NCI-H1417 (cell line): ENCODE results near the gene POLR3E.

Experiments used
- DNase-seq, 3 experiments: peaks; one replicate each; lab custom pipeline; 2025; lab: John Stamatoyannopoulos, UW

POLR3E gene

GRCh38 chr16:22317001-22317530, 19.9 kb downstream of the POLR3E start:
- DNase-seq: no peak

DNA sequence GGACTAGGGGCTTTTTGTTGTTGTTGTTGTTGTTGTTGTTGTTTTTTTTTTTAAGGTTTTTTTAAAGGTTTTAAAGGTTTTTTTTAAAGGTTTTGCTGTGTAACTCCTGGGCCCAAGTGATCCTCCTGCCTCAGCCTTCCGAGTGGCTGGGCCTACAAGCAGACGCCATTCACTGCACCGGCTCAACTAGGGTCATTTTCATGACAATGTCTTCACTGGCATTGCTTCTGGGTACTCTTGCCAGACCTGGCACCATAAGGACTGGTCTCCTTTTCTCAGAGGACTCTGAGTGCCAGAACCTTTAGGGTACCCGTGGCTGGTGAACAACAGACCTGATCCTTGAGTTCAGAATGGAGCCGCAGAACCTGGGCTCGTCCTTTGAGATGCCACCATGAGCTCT, 20.4 kb downstream of the POLR3E start:
- no peak for DNase-seq

- peak in 1 of 3 experiments; percentile 20 for DNase-seq
These were observed 21.6 kb downstream of the POLR3E start for GRCh38 chr16:22318690-22319358.

- DNase-seq: no peak
These were observed 23.5 kb downstream of the POLR3E start for GRCh38 chr16:22320572-22321339.

DNA sequence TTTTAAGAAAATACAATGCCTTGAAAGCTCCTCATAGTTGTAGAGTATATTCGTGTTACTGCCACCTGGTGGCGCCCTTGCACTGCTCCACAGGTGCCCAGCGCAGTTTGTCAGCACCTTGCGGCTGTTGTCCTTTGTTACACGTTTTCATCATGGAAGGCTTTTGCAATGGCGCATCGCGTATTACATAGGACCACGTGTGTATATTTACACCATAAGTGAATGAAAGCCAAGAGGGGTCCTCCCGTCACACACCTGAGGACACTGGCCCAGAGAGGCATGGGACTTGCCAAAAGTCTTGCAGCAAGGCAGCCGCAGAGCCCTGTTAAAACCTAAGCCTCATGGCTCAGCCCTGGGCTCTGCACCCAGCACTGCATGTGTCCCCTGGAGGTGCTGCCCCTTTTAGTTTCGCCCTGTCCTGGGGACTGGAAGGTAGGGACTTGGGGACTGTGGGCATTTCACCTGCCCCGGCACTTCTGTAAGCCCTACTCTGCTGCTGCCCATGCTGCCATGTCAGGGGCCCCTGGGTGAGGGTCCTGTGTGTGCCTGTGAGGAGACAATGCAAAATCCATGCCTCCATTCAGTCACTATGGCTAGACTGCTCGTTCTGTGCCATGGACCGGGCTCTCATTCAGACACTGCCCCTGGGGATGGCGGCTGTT, 24.3 kb downstream of the POLR3E start:
- peak; percentile 34 to 83 (median 56) for DNase-seq

GRCh38 chr16:22322021-22322471, 24.8 kb downstream of the POLR3E start:
- DNase-seq: peak in 2 of 3 experiments; percentile 51 to 80

- DNase-seq: no peak
These were observed 25.5 kb downstream of the POLR3E start for GRCh38 chr16:22322741-22323140.

- no peak for DNase-seq
These were observed 26.2 kb downstream of the POLR3E start for GRCh38 chr16:22323173-22323958.

GRCh38 chr16:22323959-22324786, 27.0 kb downstream of the POLR3E start:
- no peak for DNase-seq

- no peak for DNase-seq
These were observed 27.8 kb downstream of the POLR3E start for GRCh38 chr16:22324787-22325597.

DNA sequence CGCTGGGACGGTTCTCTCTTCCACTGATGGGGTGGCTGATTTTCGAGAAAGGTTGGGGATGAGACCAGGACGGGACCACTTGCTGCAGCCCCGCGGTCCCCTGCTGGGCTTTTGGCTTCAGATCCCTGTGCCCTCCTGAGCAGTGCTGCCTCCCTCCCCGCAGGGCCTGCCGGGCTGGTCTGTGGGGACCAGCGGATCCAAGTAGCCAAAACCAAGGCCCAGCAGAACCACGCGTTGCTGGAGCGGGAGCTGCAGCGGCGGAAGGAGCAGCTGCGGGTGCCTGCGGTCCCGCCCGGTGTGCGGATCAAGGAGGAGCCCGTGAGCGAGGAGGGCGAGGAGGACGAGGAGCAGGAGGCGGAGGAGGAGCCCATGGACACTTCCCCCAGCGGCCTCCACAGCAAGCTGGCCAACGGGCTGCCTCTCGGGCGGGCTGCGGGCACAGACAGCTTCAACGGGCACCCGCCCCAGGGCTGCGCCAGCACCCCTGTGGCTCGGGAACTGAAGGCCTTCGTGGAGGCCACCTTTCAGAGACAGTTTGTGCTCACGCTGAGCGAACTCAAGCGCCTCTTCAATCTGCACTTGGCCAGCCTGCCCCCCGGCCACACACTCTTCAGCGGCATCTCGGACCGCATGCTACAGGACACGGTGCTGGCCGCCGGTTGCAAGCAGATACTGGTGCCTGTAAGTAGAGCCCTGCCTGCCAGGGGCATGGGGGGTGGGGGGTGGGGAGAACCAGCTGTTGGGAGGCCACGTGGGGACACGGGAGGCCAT, 28.6 kb downstream of the POLR3E start:
- DNase-seq: no peak

GRCh38 chr16:22326369-22326652, 29.1 kb downstream of the POLR3E start:
- DNase-seq: no peak

DNA sequence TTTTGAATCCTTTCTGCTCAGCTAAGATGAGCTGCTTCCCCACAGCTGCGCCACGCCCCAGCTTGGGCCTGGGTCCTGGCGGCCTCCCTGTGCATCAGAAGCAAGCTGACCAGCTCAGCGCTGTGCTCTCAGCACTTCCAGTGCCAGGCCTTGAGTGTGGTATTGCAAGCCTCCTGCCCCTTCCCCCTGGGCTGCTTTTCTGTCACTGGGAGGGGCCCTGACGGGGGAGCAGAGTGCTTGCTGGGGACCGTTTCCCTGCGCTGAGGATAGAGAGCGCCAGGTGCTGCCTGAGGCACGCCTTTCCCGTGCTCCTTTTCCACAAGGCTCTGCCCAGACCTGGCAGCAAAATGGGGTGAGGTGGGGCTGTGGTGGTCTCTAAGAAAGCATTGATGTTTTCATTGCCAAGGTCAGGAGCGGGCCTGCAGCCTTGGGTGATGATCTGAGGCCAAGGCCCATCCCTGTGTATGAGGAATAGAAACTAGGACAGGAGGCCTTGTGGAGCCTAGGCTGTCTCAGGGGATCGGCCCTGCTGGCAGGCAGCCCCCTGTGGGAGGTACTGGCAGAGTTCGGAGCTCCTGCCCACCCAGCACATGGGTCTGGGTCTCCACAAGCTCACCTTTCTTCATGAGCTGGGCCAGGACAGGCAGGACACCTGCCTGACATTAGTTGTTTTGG, 29.7 kb downstream of the POLR3E start:
- DNase-seq: no peak

- DNase-seq: no peak
These were observed 30.2 kb downstream of the POLR3E start for GRCh38 chr16:22327446-22327775.

DNA sequence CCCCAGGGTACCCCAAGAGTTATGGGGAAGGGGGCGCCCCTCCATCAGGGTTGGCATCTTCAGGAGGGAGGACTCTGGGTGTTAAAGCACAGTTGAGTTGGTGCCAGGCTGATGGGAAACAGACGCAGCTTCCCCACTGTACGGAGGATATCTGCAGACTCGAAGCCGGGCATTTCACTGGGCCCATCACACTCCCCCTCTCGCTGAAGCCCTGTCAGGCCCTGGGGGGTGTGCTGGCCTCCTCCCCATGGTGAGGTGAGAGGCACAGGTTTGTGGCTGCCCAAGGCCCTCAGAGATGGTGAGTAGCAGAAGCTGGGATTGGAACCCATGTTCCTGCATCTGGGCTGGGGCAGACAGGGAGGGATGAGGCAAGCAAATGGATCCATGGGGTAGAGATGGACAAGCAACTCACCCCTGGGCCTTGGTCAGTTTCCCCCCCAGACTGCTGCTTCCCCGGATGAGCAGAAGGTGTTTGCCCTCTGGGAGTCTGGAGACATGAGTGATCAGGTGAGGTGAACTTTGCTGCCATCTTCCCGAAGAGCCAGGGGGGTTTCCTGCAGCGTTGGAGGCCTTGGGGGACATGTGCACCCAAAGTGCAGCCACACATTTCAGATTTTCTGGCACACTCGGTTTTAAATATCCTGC, 31.0 kb downstream of the POLR3E start:
- no peak for DNase-seq

DNA sequence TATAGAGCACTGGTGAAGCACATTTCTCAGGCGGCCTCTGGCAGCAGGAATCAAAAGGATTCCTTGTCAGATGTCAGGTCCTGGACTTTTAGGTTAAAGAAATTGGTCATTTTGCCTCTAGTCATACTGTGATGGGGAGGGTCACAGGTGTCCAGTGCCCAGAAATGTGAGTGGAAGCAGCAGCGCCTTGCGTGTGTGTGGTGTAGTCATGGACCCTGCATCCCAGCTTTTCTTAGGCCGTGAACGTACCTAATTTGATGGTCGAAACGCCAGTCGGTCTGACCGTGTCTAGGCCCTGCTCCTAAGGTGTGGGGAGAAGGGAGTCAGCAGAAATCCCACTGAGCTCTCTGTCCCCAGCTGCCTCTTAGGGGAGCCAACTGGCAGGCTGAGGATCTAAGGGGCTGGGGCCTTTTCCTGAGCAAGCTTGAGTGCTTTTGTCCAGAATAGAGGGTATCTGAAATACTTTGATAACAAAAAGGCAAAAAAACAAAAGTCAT, 32.0 kb downstream of the POLR3E start:
- no peak for DNase-seq

DNA sequence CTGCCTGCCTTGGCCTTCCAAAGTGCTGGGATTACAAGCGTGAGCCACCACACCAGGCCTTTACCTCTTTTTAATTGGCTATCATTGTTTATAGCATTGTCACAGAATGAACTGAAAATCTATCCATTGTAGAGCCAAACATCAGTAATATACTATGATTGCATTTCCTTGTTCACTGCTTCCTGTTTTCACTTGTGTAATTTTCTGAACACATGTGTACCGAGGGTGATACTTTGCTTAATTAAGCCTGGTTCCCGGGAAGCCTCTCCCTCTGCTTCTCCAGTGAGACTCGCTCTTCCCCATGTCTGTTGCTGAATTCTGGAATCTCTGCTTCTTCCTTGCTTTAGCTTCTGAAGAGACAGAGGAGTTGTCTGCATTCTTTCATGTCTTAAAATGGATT, 33.1 kb downstream of the POLR3E start:
- DNase-seq: no peak

GRCh38 chr16:22333457-22333994, 36.3 kb downstream of the POLR3E start:
- no peak for DNase-seq
